ENCODE measurements around the gene HADHA.

Gene HADHA

DNA sequence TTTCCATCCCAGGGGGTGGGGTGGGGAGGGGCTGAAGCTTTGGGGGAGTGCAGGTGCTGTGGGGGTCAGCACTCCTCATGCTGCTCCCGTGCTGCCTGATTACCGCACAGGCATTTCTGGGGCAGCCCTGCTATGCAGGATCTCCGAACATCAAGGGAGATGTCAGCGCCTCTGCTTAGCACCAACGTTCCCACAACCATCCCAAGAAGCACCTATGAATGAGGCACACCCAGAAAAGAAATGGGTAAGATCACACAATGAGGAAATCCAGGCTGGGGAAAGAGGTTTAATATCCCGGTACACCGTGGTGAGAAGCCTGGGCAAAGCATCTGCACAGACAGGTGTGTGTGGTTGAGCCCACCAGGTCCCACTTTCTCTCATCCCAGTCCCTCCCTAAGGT lies 54.1 kb downstream of the HADHA start:
- DNase-seq, result no peak

DNA sequence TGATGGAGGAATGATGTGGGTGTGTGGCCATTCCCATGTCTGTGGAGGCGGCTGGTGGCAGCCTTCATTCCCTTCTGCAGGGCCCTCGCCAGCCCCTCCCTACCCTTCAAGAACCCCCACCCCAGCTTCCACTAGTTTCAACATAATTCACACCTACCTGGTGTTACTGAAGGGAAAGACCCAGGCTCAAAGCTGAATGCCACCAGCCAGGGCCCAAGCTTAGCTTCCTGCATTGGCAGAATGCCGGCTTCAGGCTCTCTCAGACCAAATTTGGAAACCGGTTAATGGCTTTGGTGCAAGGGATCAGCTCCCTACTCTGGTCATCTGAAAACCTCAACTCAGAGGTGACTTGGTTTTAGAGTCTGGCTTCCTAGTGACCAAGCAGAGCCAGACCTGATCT lies 54.7 kb downstream of the HADHA start:
- no peak for DNase-seq

DNA sequence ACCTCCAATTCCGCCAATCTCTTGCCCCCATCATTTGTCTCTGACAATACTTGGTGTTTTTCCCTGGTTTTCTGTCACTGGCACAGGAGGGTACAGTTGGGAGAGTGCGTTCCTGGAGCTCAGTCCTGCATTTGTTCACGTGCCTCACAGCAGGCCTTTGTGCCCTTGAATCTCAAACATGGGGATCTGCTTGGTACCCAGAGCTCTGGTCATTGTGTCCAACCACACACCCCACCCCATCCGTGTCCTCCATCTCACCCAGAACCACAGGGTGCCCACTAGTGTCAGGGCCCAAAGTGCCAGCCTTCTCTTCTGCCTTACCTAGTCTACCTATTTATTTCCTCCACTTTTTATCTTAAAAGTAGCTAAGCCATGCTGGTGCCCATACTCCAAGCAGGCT lies 55.3 kb downstream of the HADHA start:
- DNase-seq, result no peak

DNA sequence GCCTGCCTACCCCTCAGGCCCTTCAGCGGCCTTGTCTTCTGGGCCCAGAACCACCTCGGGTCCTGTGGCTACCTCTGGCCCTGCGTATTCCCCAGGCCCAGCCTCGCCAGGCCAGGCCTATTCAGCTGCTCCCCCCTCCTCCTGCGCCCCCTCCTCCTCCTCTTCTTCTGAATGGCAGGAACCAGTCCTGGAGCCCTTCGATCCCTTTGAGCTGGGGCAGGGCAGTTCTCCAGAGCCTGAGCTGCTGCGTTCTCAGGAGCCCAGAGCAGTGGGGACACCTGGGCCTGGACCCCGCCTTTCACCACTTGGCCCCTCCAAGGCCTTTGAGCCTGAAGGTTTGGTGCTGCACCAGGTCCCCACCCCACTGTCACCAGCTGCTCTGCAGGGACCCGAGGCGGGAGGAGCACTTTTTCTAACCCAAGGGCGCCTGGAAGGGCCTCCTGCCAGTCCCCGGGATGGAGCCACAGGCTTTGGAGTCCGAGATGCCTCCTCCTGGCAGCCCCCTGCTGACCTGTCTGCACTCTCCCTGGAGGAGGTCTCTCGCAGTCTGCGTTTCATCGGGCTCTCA lies 56.8 kb downstream of the HADHA start:
- no peak for DNase-seq

DNA sequence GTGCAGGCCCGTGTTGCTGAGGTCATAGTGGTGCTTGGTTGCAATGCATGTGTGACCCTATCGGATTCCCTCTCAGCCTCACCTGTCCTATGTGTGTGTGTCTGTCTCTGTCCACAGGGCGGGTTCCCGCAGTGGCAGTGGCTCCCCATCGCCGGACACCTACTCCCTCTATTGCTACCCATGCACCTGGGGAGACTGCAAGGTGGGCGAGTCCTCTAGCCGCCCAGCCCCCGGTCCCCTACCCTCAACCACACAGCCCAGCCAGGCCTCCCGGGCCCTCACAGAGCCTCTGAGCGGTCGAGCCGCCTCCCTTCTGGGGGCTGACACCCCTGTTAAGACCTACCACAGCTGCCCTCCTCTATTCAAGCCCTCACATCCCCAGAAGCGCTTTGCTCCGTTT lies 57.3 kb downstream of the HADHA start:
- no peak for DNase-seq

DNA sequence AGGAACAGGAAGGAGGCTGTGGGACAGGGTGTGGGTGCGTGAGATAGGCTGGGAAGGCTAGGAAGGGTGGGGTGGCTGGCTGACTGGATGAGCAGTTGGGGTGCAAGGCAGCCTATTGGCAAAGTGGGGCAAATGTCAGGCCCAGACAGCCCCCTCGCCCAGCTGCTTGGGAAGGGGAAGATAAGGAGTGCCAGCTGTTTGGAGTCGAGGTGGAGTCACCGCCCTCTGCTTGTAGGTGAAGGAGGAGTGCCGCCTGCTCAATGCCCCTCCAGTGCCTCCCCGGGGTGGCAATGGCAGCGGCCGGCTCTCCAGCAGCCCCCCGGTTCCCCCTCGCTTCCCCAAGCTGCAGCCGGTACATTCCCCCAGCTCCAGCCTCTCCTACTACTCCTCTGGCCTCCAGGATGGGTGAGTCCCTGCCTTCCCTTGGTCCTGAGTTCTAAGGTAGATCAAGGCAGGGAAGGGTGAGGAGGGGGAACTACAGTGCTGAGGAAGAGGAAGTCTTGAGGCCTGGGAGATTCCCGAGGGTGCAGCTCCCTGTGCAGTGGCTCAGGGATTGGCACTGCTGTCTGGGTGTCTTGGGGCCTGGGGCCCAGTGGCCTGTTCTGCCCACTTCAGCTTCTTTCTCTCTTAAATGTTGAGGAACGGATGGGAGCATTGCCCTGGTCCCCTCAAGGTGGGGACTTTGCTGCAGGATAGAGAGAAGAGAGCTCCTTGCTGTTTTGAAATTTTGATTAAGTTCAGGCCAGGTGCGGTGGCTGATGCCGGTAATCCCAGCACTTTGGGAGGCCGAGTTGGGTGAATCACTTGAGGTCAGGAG lies 58.3 kb downstream of the HADHA start:
- DNase-seq, result no peak

DNA sequence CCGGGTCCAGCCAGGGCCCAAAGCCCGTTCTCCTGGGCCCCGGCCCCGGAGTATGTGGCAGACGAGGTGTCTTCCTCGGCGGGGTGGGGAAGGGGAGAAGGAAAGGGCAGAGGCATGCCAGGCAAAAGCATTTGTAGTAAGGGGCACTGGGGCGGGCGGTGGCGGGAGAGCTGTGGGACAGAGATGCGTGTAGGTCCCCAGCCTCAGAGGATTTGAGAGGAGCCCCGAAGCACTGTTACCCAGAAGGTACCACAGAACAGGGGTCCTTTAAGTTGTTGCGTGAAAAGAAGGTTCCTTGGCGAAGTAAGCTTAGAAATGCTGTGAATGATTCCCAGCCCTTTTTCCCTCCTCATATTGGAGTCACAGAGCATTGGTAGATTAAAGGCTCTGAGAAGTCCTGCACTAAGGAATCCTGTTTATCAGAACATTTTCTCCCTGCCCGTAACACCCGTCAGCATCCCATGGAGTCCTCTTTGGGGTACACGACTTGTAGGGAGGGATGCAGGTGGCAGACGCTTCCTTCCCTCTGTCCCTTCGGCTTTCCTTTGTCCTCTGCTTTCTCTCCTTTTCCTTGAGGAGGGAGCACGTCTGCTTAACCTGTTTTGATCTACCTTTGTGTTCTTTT lies 59.0 kb downstream of the HADHA start:
- no peak for DNase-seq

DNA sequence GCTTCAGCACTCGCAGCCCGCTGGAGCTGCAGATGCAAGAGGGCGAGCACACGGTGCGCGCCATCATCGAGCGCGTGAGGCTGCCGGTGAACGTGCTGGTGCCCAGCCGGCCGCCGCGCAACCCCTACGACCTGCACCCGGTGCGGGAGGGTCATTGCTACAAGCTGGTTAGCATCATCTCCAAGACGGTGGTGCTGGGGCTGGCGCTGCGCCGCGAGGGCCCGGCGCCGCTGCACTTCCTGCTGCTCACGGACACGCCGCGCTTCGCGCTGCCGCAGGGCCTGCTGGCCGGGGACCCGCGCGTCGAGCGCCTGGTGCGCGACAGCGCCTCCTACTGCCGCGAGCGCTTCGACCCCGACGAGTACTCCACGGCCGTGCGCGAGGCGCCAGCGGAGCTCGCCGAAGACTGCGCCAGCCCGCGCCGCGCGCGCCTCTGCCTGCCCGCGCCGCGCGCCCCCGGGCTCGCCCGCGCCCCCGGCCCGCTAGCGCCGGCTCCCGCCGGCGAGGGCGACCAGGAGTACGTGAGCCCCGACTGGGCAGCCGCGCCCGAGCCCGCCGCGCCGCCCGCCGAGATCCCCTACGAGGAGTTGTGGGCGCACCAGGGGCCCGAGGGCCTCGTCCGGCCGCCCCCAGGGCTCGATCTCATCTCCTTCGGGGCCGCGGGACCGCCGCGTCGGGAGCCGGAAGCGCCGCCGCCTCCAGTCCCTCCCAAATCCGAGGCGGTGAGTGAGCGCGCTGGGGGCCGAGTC lies 59.7 kb downstream of the HADHA start:
- no peak for DNase-seq

DNA sequence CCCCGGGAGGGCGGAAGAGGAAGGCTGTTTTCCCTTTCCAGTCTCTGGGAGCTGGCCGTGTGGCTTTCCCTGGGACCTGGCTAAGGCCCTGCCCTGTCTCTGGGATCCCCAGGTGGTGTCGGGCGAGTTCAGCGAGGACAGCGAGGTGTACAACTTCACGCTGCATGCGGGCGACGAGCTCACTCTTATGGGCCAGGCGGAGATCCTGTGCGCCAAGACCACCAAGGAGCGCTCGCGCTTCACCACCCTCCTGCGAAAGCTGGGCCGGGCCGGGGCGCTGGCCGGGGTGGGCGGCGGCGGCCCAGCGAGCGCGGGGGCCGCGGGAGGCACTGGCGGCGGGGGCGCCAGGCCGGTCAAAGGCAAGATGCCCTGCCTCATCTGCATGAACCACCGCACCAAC lies 60.3 kb downstream of the HADHA start:
- no peak for DNase-seq

DNA sequence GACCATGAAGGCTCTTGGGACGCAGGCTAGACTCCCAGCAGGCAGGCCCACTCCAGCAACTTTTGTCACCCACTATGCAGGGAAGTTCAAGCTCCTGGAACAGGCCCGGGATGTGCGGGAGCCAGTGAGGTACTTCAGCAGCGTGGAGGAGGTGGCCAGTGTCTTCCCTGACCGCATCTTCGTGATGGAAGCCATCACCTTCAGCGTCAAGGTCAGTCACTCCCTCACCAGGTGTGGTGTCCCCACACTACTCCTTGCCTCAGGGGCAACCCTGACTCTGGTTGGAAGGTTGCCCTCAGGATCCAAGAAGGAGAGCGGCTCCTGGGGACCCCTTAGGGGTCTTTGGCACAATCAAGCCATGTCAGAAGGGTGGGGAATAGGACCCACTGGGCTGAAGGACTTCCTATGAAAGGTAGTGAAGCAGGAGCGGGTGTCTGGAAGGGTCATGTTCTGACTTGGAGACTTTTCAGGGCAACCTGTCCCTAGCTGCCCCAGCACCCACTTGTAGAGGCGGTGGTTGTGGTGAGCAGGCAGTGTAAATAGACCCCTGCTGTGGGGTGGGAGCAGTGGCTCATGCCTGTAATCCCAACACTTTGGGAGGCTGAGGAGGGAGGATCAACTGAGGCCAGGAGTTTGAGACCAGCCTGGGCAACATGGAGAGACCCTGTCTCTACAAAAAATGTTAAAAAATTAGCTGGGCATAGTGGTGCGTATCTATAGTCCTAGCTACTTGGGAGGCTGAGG lies 61.4 kb downstream of the HADHA start:
- DNase-seq, result no peak

DNA sequence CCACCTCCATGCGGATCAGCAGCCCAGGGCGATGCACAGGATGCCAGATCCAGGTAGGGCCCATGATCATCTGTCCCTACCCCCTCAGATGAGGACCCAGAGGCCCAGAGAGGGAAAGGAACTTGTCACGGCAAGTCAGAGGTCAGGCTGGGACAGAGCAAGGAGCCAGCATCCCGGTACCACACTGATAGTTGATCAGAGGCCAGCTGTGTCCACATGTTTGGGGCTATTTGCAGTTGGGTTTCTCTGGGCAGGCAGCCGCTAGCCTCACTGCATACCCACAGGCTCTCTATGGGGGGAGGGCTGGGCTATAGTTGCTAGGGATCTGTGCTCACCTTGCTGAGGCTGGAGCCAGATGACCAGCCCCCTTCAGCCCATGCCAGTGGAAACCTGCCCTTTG lies 62.0 kb downstream of the HADHA start:
- DNase-seq, result no peak

DNA sequence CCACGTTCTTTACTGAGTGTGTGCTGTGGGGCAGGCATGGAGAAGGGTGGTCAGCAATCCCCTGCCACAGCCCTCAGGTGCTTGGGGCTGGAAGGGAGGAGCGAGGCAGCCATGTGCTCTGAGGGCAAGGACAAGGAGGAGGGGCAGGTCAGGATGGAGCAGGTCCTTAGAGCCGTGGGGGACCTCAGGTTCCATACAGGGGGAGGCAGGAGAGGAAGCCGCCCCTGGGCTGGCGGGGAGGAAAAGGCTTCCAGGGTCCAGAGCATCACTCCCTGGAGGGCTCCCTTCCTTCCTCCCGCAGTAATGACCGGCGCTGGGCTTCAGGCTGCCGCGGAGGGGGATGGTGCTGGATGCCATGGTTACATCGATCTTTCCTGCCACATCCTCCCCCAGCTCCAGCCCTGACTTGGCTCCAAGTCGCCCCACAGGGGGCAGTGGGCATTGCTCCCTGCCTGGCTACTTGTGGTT lies 65.0 kb downstream of the HADHA start:
- no peak for DNase-seq

DNA sequence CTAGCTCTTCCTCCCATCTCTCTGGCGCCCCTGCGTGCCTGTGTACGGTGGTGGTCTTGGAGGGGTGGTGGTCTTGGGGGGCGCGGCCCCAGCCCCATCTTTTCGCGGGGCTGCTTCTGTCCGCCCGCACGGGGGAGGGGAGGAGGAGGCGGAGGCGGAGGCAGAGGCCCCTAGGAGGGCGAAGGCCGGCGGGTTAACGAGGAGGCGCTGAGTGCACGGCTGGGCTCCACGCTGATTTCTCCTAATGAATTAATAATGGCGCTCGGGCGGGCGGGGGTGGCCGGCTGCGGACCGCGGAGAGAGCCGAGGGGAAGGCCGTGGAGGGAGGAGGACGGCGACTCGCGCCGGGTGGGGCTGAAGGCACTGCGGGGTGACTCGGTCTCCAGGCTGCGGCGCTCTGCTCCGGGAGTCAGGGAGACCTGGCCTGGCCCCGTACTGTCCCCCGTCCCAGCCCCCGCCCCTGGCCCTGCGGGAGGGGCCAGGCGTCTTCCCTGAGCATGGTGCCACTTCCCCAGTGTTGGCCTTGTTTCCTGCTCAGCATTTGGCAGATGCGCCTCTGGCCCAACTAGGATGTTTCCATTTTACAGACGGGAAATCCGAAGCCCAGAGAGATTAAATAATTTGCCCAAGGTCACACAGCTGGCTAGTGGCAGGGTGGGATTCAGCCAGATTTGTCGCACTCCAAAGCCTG lies 65.5 kb downstream of the HADHA start:
- no peak for DNase-seq

DNA sequence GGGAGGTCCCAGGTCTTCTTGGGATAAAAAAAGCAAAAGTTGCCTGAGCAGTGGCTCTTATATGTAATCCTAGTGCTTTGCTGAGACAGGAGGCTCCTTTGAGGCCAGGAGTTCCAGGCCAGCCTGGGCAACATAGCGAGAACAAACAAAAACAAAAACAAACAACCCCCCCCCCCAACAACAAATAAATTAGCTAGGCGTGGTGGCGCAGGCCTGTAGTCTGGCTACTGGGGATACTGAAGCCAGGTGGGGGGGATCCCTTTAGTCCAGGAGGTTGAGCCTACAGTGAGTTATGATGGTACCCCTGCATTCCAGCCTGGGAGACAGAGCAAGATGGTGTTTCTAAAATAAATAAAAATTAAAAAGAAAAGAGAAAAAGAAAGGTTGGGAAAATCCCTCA lies 66.2 kb downstream of the HADHA start:
- DNase-seq, result no peak

DNA sequence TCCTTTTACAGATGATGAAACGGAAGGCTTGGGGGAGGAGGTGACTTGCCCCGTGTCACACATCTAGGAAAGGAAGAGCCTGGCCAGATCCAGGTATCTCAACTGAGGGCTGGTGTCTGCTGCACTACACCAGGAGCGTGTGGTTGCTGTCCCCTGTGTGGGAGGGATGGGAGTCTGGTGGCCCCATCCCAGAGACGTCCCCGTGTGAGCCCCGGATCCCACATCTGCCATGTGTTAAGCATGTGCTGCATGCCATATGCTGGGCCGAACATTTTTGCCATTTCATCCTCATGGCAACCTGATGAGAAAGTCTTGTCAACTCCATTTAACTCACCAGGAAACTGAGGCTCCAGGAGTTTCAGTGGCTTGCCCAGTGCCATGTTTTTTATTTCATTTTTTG lies 67.3 kb downstream of the HADHA start:
- DNase-seq, result no peak

DNA sequence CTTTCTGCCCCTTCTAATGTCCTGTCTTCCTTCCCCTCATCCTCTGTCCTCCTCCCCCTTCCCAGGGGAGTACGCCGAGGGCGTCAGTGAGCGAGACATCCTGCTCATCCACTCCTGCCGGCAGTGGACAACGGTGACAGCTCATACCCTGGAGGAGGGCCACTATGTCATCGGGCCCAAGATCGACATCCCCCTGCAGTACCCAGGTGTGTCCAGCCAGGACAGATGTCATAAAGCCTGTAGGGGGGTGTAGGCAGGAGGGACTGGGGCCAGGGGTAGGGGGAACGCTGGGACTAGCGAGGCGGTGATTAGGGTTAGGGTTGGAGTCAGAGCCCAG lies 68.2 kb downstream of the HADHA start:
- DNase-seq, result no peak

DNA sequence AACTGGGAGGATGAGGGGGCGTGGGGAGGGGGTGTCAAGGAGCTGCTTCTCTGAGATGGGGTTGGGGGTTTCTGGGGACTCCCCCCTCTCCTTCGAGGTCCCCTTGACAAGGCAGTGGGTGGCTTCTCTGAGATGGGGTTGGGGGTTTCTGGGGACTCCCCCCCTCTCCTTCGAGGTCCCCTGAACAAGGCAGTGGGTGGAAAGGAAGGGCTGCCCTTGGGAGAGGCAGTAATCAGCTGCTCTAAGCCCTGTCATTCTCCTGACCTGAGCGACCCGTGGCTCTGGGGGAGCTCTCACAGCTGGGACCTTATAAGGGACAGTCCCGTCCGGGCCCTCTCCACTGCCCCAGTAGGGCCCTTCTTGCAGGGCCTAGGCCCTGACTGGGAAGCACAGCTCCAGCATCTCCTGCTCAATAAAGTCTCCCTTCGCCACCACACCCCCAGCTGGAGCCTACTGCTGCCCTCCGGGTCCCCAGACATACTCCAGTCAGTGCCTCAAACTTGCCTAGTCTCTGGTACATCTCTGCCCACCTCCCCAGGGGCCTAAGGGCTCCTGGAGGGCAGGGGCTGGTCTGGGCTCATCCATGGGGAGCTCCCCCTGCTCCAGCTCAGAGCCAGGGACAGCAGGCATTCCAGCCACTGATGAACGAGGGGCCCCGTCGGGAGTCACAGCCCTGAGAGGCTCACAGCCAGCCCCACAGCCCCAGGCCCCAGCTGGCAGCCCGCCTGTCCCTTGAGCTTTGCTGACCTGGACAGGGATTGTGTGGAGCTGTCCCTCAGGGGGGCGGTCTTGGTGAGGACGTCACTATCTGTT lies 68.8 kb downstream of the HADHA start:
- no peak for DNase-seq

DNA sequence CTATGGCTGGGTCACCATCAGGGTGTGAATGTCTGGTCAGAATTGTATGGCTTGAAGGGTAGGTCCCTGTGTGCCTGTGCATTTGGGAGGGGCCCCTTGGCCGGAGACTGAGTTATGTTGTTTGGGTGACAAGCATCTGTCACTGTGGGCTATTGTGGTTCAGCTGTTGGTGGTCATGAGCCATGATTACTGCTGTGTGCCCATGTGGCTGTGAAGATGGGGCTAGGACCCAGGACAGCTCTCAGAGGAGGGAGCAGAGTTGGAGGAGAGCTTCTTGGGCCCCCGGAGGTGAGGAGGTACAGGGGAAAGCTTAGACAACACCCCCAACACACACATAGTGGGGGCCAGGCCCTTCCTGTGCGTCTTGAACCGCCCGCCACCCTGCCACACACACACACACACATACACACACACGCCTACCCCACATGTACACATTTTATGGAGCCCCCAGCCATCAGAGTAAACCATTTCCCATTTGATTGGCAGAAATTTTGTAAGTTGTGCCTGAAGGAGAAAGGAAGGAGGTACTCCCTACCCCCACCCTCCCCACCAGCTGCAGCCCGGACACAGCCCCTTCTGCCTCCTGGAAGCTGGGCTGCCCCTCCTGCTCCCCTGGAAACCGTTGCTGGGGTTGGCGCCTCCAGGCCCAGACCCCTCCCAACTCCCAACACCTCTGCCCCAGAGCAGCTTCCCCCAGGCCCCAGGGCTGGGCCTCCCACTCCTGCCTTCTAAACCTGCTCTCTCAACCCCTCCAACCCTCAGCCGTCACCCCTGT lies 69.6 kb downstream of the HADHA start:
- DNase-seq, result no peak

DNA sequence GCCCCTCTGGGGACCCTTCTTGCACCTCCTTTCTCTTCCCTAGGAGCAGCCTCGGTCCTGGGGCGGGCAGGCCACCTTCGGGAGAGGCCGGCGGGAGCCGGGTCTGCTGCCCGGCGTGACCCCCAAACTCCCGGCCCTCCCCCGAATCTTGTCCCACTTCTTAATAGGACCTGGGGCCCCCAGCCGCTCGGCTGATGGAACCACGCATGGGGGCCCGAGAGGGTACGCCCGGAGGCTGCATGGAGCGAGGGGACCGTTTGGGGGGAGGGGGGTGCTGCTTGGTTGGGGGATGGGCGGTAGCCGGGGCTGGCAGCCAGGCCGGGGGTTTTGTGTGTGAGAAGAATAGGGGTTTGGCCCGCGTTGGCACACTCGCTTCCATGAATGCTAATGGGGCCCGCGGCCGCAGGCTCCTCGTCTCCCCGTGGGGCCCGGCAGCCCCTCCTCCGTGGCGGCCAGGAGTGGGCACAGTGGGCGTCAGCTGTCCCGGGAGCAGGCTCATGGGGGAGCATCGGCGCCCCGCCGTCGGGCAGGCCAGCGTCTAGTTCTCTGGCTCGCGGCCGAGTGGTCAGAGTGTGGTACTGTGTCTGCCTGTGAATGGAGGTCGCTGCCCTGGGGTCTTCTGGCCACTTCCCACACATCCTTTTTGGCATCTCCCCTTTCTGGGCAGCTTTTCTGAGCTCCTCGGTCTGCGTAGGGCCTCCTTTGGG lies 70.5 kb downstream of the HADHA start:
- no peak for DNase-seq
